BJ (cell line): ENCODE data around the gene PPP2CA. TPM values are rescaled to one million over a fixed set of nuclear protein-coding genes. Genes with fewer than 3 reads are reported as not detected.
A peak's percentile ranks its signal among the peaks of the same experiment; 100 is the strongest.

ENCODE experiments used
- CTCF ChIA-PET: fragments of 350-600 bp; formaldehyde crosslinking; extraction: SDS; loops from one replicate; lab custom pipeline; 2021; ENCODE audit warnings: antibody characterized with exemption, inconsistent platforms; lab: Yijun Ruan, JAX
- POLR2A ChIA-PET: fragments of 300-600 bp; sonication (Branson Sonifier 250); formaldehyde crosslinking; extraction: SDS; loops from one replicate; lab custom pipeline; 2021; ENCODE audit warnings: antibody characterized with exemption; lab: Charles Lee
- DNase-seq: peaks from one replicate; pipeline ENCODE4 v3.0.0-alpha.2; 2011; ENCODE audit warnings: low read depth
- H3K27me3 ChIP-seq: 2 replicates; pipeline ENCODE4 v1.6.0; 2011; ENCODE audit warnings: low read length; ENCODE audit not compliant: control insufficient read depth, insufficient read depth
- H3K36me3 ChIP-seq: 2 replicates; pipeline ENCODE4 v1.5.1; 2011; ENCODE audit warnings: low read length; ENCODE audit not compliant: control insufficient read depth, insufficient read depth
- H3K4me3 ChIP-seq: 2 replicates; pipeline ENCODE4 v1.5.1; 2011; ENCODE audit warnings: low read depth, mild to moderate bottlenecking, control low read depth, low read length
- CTCF ChIP-seq: IDR thresholded peaks from 2 replicates; pipeline ENCODE4 v1.5.1; 2011; ENCODE audit warnings: low read depth, mild to moderate bottlenecking, control low read depth, inconsistent platforms, low read length, moderate library complexity; ENCODE audit not compliant: insufficient read depth
- polyA plus RNA-seq: library from polyadenylated mRNA; depleted of rRNA; stranded (reverse); fragments of >200 nt; gene quantifications from 2 replicates; pipeline ENCODE4 v1.2.3, GENCODE V29; 2011

PPP2CA gene
- polyA plus RNA-seq, 1 experiment = 77.1 TPM

- Histone ChIP-seq H3K4me3 (no peak overlapping the region), H3K27me3 (no peaks in the 10 kb centered on the region), H3K36me3 (no peaks in the 10 kb centered on the region)
- POLR2A ChIA-PET = interaction anchor here (0.6 kb wide), 1 partner anchor 16 kb away, joined by 10 read pairs; no protein-coding TSS in a partner anchor
- CTCF ChIA-PET = interaction anchor here (1.3 to 1.5 kb wide), 2 partner anchors 20 to 53 kb away, joined by 4 read pairs; no protein-coding TSS in a partner anchor
- TF ChIP-seq CTCF = no peak
- DNase-seq = no peak
These were observed 10.4 kb upstream of the PPP2CA start for GRCh38 chr5:134236318-134236717.

GRCh38 chr5:134228624-134229023 is 2.8 kb upstream of the PPP2CA start:
- H3K36me3 ChIP-seq = no peaks in the 10 kb centered on the region
- CTCF ChIA-PET = no interaction called here
- TF ChIP-seq CTCF = no peak

GRCh38 chr5:134227776-134228175 is 1.9 kb upstream of the PPP2CA start:
- H3K4me3 ChIP-seq = no peak overlapping the region
- H3K36me3 ChIP-seq = no peaks in the 10 kb centered on the region
- DNase-seq = no peak
- CTCF ChIA-PET = no interaction called here
- TF ChIP-seq CTCF = no peak
- POLR2A ChIA-PET = no interaction called here
- no peaks in the 10 kb centered on the region for H3K27me3 ChIP-seq

More at GRCh38 chr5:134228624-134229023, 2.8 kb upstream of the PPP2CA start:
- no peak overlapping the region for H3K4me3 ChIP-seq
- no peaks in the 10 kb centered on the region for H3K27me3 ChIP-seq
- POLR2A ChIA-PET = no interaction called here
- DNase-seq = no peak

- ChIA-PET POLR2A (no interaction called here), CTCF (interaction anchor here (0.9 kb wide), 1 partner anchor 18 kb away, joined by 4 read pairs; no protein-coding TSS in a partner anchor)
- H3K27me3 ChIP-seq = no peaks in the 10 kb centered on the region
- TF ChIP-seq CTCF = no peak
- H3K4me3 ChIP-seq = no peak overlapping the region
- no peaks in the 10 kb centered on the region for H3K36me3 ChIP-seq
- DNase-seq = no peak
These were observed 1.4 kb upstream of the PPP2CA start for GRCh38 chr5:134227259-134227658.

GRCh38 chr5:134226441-134227192 is 744 bp upstream of the PPP2CA start:
- Histone ChIP-seq H3K27me3 (no peaks in the 10 kb centered on the region), H3K4me3 (peak overlapping the region; percentile 99), H3K36me3 (no peaks in the 10 kb centered on the region)
- DNase-seq = no peak
- no peak for TF ChIP-seq CTCF
- POLR2A ChIA-PET = interaction anchor here (0.8 to 1.4 kb wide), 2 partner anchors 21 to 26 kb away, joined by 3 to 10 read pairs; no protein-coding TSS in a partner anchor
- CTCF ChIA-PET = interaction anchor here (0.6 to 1.5 kb wide), 4 partner anchors 16 to 43 kb away, joined by 3 to 4 read pairs (median 3); no protein-coding TSS in a partner anchor
